Thyroid gland (tissue), 4 donors: Measurements from ENCODE around the gene EDRF1. TPM values are rescaled to one million over a fixed set of nuclear protein-coding genes. Genes with fewer than 3 reads are reported as not detected.
"Not testable (repeated sequence)": the region's sequence is repeated elsewhere in the genome, so short reads cannot be mapped to it uniquely, and the experiment has no call there.

Experiments
- DNase-seq, 2 donors: peaks; one replicate each; pipeline ENCODE4 v3.0.0-alpha.2; 2019
- H3K27ac ChIP-seq, 3 donors: fragments of 200-600 bp; sonication (generic); 1 replicate in 2 of 3; 2 replicates in 1 of 3; pipeline ENCODE4 v1.5.1; 2016 to 2019; ENCODE audit warnings: mild to moderate bottlenecking in 1 of 3, moderate library complexity in 1 of 3
- H3K27me3 ChIP-seq: fragments of 200-600 bp; sonication (generic); one replicate; pipeline ENCODE4 v1.5.1; 2019
- H3K36me3 ChIP-seq, 2 donors: fragments of 200-600 bp; sonication (generic); one replicate each; pipeline ENCODE4 v1.5.1; 2016 to 2019
- H3K4me1 ChIP-seq, 2 donors: fragments of 200-600 bp; sonication (generic); one replicate each; pipeline ENCODE4 v1.5.1; 2017 to 2019
- H3K4me3 ChIP-seq, 3 donors: fragments of 200-600 bp; sonication (generic); replicated peaks in 1 of 3; 1 replicate in 2 of 3; 2 replicates in 1 of 3; pipeline ENCODE4 v1.5.1; 2016; ENCODE audit warnings: mild to moderate bottlenecking in 1 of 3
- H3K9me3 ChIP-seq: fragments of 200-600 bp; sonication (generic); one replicate; pipeline ENCODE4 v1.5.1; 2017
- CTCF ChIP-seq, 6 experiments: fragments of 200-600 bp in 3 of 6; fragments of 450-650 bp in 3 of 6; sonication (generic) in 3 of 6; IDR thresholded peaks; one replicate each; pipeline ENCODE4 v1.5.1; 2016 to 2019; ENCODE audit warnings: antibody characterized with exemption in 6 of 6, mild to moderate bottlenecking in 2 of 6, inconsistent platforms in 1 of 6, moderate library complexity in 1 of 6
- POLR2A ChIP-seq, 2 donors: fragments of 450-650 bp; IDR thresholded peaks; one replicate each; pipeline ENCODE4 v1.6.1; 2017; ENCODE audit warnings: antibody characterized with exemption in 2 of 2, mild to moderate bottlenecking in 2 of 2, moderate library complexity in 1 of 2
- WGBS, 2 donors: methylation state at CpG; one replicate each; pipeline ENCODE4 v1.1.5; 2017; 5-methylcytosine and 5-hydroxymethylcytosine counted together
- intact Hi-C: fragments of 100-400 bp; cut with DNase I; formaldehyde crosslinking; loops from one replicate; pipeline ENCODE4 v1.15.1; 2023
- total RNA-seq, 4 donors: library from RNA; depleted of rRNA; stranded (reverse); fragments of >200 nt; gene quantifications; one replicate each; pipeline ENCODE4 v1.2.3, GENCODE V29; 2016

EDRF1 gene
- total RNA-seq, 4 donors from 2014 or later = 23.2 to 35.5 (median 30.9) TPM

- intact Hi-C loops = no loop called here
- Histone ChIP-seq H3K4me3 (no peak overlapping the region), H3K9me3 (no peaks in the 10 kb centered on the region), H3K4me1 (peaks cover 9 to 12% of the 10 kb centered on the region in 2 donors), H3K27me3 (no peaks in the 10 kb centered on the region), H3K27ac (no peak overlapping the region), H3K36me3 (no peaks in the 10 kb centered on the region)
- WGBS, 2 donors = 49 to 70% methylated on average over 3 of the region's 3 CpGs
- no peak for DNase-seq
- no peak for TF ChIP-seq CTCF (IDR thresholded peaks at IDR 0.05)
- no peak for TF ChIP-seq POLR2A (IDR thresholded peaks at IDR 0.05)
Measured at GRCh38 chr10:125692196-125692595, 27.3 kb upstream of the EDRF1 start.

GRCh38 chr10:125692601-125693523 is 26.6 kb upstream of the EDRF1 start:
- no peak for DNase-seq
- no peak for TF ChIP-seq CTCF (IDR thresholded peaks at IDR 0.05)
- TF ChIP-seq POLR2A (IDR thresholded peaks at IDR 0.05) = no peak
- Histone ChIP-seq H3K36me3 (no peaks in the 10 kb centered on the region), H3K9me3 (no peaks in the 10 kb centered on the region), H3K27ac (no peak overlapping the region), H3K4me1 (peaks cover 9 to 12% of the 10 kb centered on the region in 2 donors), H3K27me3 (no peaks in the 10 kb centered on the region), H3K4me3 (no peak overlapping the region)
- 82 to 87% methylated on average over 12 of the region's 12 CpGs for WGBS, 2 donors
- intact Hi-C loops = no loop called here

- H3K27me3 ChIP-seq = no peaks in the 10 kb centered on the region
- H3K27ac ChIP-seq = no peak overlapping the region
- H3K9me3 ChIP-seq = no peaks in the 10 kb centered on the region
- no peaks in the 10 kb centered on the region for H3K36me3 ChIP-seq
- DNase-seq = no peak
- peaks cover 9 to 12% of the 10 kb centered on the region in 2 donors for H3K4me1 ChIP-seq
- no peak overlapping the region for H3K4me3 ChIP-seq
- 91% methylated on average over 2 of the region's 2 CpGs for WGBS, 2 donors
- intact Hi-C loops = no loop called here
- TF ChIP-seq CTCF (IDR thresholded peaks at IDR 0.05) = no peak
- TF ChIP-seq POLR2A (IDR thresholded peaks at IDR 0.05) = no peak
Measured at GRCh38 chr10:125693524-125693847, 26.0 kb upstream of the EDRF1 start.

GRCh38 chr10:125694883-125695282 is 24.6 kb upstream of the EDRF1 start:
- H3K36me3 ChIP-seq = no peaks in the 10 kb centered on the region
- WGBS, 2 donors = 46 to 66% methylated on average over 1 of the region's 1 CpG
- TF ChIP-seq POLR2A (IDR thresholded peaks at IDR 0.05) = no peak

GRCh38 chr10:125696884-125697283 is 22.6 kb upstream of the EDRF1 start:
- intact Hi-C loops, H3K27ac ChIP-seq, H3K9me3 ChIP-seq, DNase-seq, H3K27me3 ChIP-seq, H3K36me3 ChIP-seq, H3K4me3 ChIP-seq, H3K4me1 ChIP-seq: not testable (repeated sequence)
- 64 to 72% methylated on average over 6 of the region's 6 CpGs for WGBS, 2 donors

More at GRCh38 chr10:125694883-125695282, 24.6 kb upstream of the EDRF1 start:
- DNase-seq = no peak
- Histone ChIP-seq H3K27ac (no peak overlapping the region), H3K9me3 (no peaks in the 10 kb centered on the region), H3K27me3 (no peaks in the 10 kb centered on the region), H3K4me1 (peaks cover 9 to 12% of the 10 kb centered on the region in 2 donors), H3K4me3 (no peak overlapping the region)
- intact Hi-C loops = no loop called here

GRCh38 chr10:125698481-125698998 is 21.0 kb upstream of the EDRF1 start:
- Histone ChIP-seq H3K27ac (no peak overlapping the region), H3K36me3 (no peaks in the 10 kb centered on the region), H3K4me3 (no peak overlapping the region), H3K4me1 (no peaks in the 10 kb centered on the region), H3K27me3 (no peaks in the 10 kb centered on the region), H3K9me3 (no peaks in the 10 kb centered on the region)
- intact Hi-C loops = no loop called here
- TF ChIP-seq CTCF (IDR thresholded peaks at IDR 0.05) = no peak
- TF ChIP-seq POLR2A (IDR thresholded peaks at IDR 0.05) = no peak
- 82 to 85% methylated on average over 7 to 9 of the region's 9 CpGs for WGBS, 2 donors
- no peak for DNase-seq
